ENCODE data around the gene ST6GALNAC4. TPM values are rescaled to one million over a fixed set of nuclear protein-coding genes. Genes with fewer than 3 reads are reported as not detected.

The ST6GALNAC4 gene
- total RNA-seq, 1 experiment from 2014 or later: 15.4 TPM

DNA sequence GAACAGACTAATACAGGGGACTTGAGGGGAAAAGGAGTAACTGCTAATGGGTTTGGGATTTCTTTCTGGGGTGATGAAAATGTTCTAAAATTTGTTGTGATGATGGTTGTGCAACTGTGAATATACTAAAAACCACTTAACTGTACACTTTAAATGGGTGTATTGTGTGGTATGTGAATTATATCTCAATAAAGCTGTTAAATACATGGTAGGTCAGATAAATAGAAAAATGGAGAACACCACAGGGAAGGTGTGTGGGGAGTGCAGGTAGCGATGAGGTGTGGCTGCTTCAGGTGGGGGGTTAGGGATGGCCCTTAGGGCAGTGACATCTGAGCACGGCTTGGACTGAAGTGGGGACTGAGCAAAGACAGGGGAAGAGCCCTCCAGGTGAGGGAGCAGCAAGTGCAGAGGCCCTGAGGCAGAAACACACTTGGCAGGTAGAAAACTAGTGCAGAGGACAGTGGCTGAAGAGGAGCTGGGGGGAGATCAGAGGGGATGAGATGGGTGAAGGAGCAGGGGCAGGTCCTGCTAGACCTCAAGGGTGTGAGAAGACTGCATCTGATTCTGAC is 43.1 kb upstream of the ST6GALNAC4 start:
- Histone ChIP-seq H3K56ac (ENCODE audit: insufficient read length, low read depth, low read length) (no peak overlapping the region), H2BK12ac (ENCODE audit: insufficient read length, low read depth, low read length) (no peak overlapping the region), H2BK120ac (ENCODE audit: low read depth, low read length, poor library complexity, severe bottlenecking) (no peak overlapping the region), H4K91ac (ENCODE audit: insufficient read length, low read depth, low read length) (no peak overlapping the region), H2BK15ac (ENCODE audit: low read depth, low read length) (0 out of 2 replicates have a peak overlapping the region, but pooled peaks have one; percentile 5), H3K23me2 (ENCODE audit: insufficient read length, low read depth, low read length, poor library complexity, severe bottlenecking) (no peaks in the 10 kb centered on the region), H3K79me2 (ENCODE audit: insufficient read depth, low read length) (peaks cover 8% of the 10 kb centered on the region; the same call in 1 of the 2 replicates), H4K5ac (ENCODE audit: insufficient read length, low read depth, low read length) (no peak overlapping the region), H4K20me1 (ENCODE audit: control insufficient read depth, insufficient read depth, insufficient read length) (peaks cover 3% of the 10 kb centered on the region), H3K4ac (ENCODE audit: low read depth, low read length) (no peak overlapping the region), H2AK5ac (ENCODE audit: insufficient read length, low read length) (no peak overlapping the region), H3K79me1 (ENCODE audit: insufficient read depth, low read depth, low read length, poor library complexity, severe bottlenecking) (peaks cover 2% of the 10 kb centered on the region), H3K14ac (ENCODE audit: insufficient read depth, low read length) (no peak overlapping the region), H2BK5ac (ENCODE audit: insufficient read length, low read length) (peak overlapping the region; percentile 24), H2BK20ac (ENCODE audit: low read depth, low read length, poor library complexity, severe bottlenecking) (no peak overlapping the region), H3K18ac (ENCODE audit: insufficient read length, low read depth, low read length) (no peak overlapping the region), H3K27me3 (ENCODE audit: insufficient read depth, low read length) (no peaks in the 10 kb centered on the region), H3K4me2 (ENCODE audit: insufficient read depth, insufficient read length, low read length) (no peak overlapping the region), H3K4me1 (ENCODE audit: insufficient read depth, low read length) (peaks cover 3% of the 10 kb centered on the region; the same call in 1 of the 2 replicates), H3T11ph (ENCODE audit: low read length) (no peak overlapping the region), H3K9me3 (ENCODE audit: control insufficient read depth, low read depth, low read length) (no peaks in the 10 kb centered on the region), H2AFZ (ENCODE audit: low read length) (no peak overlapping the region), H3K9ac (ENCODE audit: extremely low read depth, insufficient read length, low read length) (no peak overlapping the region), H4K8ac (replicated peaks; ENCODE audit: insufficient read length, low read depth, low read length) (no peak overlapping the region), H3K23ac (ENCODE audit: insufficient read length, low read depth, low read length) (no peak overlapping the region), H3K27ac (ENCODE audit: insufficient read length, low read depth, low read length) (no peak overlapping the region)
- peaks cover 46 to 54% of the 10 kb centered on the region in 2 experiments for H3K4me1 Mint-ChIP-seq
- H3K27me3 Mint-ChIP-seq (ENCODE audit: low read depth): no peaks in the 10 kb centered on the region
- TF ChIP-seq, protein P1, sequence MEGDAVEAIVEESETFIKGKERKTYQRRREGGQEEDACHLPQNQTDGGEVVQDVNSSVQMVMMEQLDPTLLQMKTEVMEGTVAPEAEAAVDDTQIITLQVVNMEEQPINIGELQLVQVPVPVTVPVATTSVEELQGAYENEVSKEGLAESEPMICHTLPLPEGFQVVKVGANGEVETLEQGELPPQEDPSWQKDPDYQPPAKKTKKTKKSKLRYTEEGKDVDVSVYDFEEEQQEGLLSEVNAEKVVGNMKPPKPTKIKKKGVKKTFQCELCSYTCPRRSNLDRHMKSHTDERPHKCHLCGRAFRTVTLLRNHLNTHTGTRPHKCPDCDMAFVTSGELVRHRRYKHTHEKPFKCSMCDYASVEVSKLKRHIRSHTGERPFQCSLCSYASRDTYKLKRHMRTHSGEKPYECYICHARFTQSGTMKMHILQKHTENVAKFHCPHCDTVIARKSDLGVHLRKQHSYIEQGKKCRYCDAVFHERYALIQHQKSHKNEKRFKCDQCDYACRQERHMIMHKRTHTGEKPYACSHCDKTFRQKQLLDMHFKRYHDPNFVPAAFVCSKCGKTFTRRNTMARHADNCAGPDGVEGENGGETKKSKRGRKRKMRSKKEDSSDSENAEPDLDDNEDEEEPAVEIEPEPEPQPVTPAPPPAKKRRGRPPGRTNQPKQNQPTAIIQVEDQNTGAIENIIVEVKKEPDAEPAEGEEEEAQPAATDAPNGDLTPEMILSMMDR (conservative IDR thresholded peaks at IDR 0.05): no peak
- no CpG with 5 or more reads among the region's 2 CpGs for WGBS (ENCODE audit: extremely low coverage, insufficient read length, low lambda C conversion rate)
- no peaks in the 10 kb centered on the region for H3K9me3 Mint-ChIP-seq
- H3K36me3 Mint-ChIP-seq (ENCODE audit: insufficient read depth in 1 of 3, low read depth in 3 of 3): peaks cover 0 to 9% (median 6%) of the 10 kb centered on the region in 3 experiments; a peak in 5 of 7 replicates
- no peak overlapping the region for H3K4me3 Mint-ChIP-seq
- H3K27ac Mint-ChIP-seq: peak overlapping the region; percentile 38 to 92 (median 90); a peak in 6 of 7 replicates
- no peak for DNase-seq

Measured in H9 (cell line).